CD4-positive, alpha-beta T cell treated with Interferon alpha-2 for 1 hour (primary cell): ENCODE measurements around the gene PTPN23.
"Not testable (repeated sequence)": the region's sequence is repeated elsewhere in the genome, so short reads cannot be mapped to it uniquely, and the experiment has no call there.

Source experiments
- DNase-seq, 2 donors: peaks; one replicate each; pipeline ENCODE4 v3.0.0-alpha.2; 2020 to 2022

PTPN23 gene

GRCh38 chr3:47455806-47456452, 75.1 kb downstream of the PTPN23 start:
- no peak for DNase-seq

GRCh38 chr3:47456984-47457383, 76.2 kb downstream of the PTPN23 start:
- no peak for DNase-seq

GRCh38 chr3:47459534-47460085, 78.8 kb downstream of the PTPN23 start:
- DNase-seq: not testable (repeated sequence)
